ENCODE data around the gene KHDRBS2.

Gene KHDRBS2

DNA sequence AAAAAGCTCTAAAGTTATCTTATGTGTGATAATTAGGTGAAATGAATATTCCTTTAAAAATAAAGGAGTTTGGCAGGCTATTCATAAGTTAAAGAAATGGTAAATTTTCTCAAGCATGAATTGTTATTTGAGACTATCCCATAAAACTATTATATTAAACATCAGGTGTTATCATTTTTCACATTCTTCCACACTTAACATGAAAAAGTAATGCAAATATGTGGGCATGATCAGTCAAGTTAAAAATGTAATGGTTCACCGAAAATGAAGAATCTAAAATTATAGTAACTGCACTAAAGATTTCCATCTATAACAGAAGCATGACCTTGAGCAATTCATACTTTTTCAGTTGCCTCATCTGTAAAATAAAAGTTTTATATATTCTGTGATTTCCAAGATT lies 110.8 kb downstream of the KHDRBS2 start:
- DNase-seq (ENCODE audit: low read depth, low spot score): no peak

- no peak for DNase-seq (ENCODE audit: low read depth, low spot score)
Observed at GRCh38 chr6:62174548-62174947, 111.5 kb downstream of the KHDRBS2 start.

DNA sequence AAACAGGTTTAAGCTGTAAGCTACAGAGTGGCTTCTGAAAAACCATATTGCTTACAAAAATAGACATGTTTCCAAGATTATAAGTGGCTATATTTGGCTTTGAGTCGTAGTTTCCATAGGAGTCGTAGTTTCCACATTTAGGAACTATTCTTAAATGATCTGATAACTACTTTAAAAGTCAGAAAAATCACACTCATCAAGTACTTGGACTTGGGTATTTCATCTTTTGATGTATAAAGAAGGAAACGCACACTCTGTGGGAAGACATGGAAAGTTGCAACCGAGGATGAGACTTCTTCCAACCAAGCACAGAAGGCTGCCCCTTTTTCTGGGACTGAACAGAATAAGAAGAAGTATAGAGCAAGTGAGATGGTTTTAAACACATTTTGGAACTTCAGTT lies 118.3 kb downstream of the KHDRBS2 start:
- DNase-seq (ENCODE audit: low read depth, low spot score): no peak

DNA sequence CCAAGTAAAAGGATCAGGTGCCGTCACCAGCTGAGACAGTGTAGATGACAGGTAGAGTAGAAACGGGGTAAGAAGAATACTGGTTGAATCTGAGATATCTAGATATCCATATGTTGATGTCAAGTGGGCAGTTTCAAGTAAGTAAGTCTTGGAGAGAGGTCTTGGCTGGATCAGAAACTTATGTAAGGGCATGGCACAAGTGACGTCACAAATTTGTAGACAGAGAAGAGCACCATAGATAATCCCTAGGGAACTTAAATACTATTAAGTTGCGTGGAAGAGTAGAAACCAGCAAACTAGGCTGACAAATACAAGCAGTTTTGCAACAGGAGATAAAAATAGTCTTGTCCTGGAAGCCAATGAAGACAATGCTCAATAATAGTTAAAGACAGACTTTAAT lies 123.2 kb downstream of the KHDRBS2 start:
- DNase-seq (ENCODE audit: low read depth, low spot score): no peak

DNA sequence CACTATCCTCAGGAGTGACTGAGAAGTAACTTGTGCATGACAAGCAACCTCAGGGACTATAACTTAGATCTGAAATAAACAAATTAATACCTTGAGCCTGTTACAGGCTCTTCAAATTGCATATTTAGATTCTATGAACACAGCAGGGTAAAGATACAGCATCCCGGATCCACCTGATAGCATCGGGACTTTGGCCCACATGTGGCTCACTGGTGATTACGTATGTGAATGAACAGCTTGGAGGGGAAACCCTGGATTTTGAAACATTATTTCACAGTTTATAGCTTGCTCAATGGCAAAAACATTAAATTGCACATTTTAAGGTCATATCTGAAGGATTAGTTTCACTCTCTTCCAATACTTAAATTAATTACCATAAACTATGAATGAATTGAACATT lies 133.2 kb downstream of the KHDRBS2 start:
- no peak for DNase-seq (ENCODE audit: low read depth, low spot score)

GRCh38 chr6:62150048-62150663 lies 135.9 kb downstream of the KHDRBS2 start:
- no peak for DNase-seq (ENCODE audit: low read depth, low spot score)

DNA sequence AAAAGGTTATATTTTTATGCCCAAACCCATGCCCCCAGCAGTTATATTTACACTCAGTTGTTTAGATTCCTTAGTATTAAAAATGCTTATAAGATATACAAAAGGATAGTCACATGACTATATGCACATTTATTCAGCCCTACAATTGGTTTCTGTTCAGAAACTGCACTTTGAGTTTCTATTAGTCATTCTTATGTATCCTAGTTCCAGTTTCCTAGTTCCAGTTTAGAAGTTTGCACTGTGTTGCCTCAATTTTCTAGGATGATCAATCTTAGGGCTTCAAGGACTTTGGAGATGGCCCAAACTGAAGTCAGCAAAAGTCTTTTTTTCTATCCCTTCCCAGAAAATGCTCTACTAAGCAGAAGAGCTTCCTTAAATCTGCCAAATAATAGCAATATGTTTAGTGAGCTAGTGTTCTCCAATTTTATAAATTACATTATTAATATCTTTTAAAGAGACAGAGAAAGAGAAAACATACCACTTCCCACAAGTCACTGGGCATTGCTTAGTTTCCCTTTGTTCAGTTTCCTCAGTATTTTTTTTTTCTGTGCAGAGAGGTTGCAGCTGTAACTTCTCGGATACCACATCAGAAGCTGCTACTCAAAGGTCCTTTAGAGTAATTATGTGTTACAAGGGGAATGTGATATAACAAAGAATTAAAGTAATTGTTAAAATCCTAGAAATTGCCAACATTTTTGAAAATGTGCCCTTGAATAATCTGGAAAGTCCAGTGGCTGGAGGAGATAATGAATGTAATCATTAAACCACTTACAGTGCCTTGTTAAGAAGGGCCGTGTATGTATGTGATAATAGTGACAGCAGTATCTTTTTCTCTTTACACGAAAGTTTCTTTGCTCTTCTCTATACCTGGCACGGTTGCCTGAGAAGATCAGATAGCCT lies 138.8 kb downstream of the KHDRBS2 start:
- DNase-seq (ENCODE audit: low read depth, low spot score): no peak

DNA sequence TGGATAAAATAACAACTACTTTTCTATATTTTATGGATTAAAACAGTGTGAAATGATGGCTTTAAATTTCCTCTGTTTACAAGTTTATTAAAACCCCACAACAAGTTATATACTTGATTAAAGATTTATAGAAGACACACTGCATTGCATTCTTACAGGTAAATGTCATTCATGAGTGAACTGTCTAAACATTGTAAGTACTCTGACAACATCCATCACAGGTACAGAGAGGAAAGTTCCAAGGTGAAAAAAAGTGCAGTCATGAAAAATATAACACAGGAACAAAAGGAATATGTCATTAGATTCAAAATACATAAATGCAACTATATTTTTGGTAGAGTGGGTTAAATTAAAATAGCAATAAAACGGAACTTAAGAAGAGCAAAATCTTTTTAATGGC lies 156.9 kb downstream of the KHDRBS2 start:
- no peak for DNase-seq (ENCODE audit: low read depth, low spot score)

- DNase-seq (ENCODE audit: low read depth, low spot score): no peak
Observed at GRCh38 chr6:62119401-62119800, 166.6 kb downstream of the KHDRBS2 start.

DNA sequence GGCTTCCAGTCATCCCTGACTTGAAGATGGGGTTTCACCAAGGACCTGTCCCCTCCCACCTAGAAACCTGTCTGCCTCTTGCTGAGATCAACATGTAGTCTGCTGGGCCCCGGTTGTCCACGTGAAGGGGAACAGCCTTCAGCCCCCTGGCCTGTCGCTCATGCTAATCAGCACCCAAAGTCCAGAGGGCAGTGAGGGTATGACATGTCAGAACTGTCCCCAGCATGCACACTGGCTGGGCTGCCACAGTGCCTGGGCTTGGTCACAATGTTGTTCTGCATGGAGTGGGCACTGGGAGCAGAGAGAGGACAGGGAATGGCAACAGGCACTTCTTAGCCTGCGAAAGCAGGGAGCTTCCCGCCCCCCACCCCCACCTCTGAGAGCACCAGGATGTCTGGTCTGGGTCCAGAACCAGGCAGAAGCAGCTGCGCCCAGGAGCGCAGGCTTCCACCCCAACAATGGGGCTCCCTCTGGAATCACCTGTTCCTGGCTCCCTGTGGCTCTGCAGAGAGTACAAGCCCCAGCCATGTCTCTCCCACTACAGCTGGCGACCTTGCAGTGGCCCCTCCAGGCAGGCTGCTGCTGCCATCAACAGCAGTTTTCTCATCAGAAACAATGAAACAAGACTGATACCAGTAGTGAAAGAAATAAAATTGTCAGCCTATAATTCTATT lies 182.7 kb downstream of the KHDRBS2 start:
- no peak for DNase-seq (ENCODE audit: low read depth, low spot score)

- no peak for DNase-seq (ENCODE audit: low read depth, low spot score)
Observed at GRCh38 chr6:62102387-62102786, 183.6 kb downstream of the KHDRBS2 start.

DNA sequence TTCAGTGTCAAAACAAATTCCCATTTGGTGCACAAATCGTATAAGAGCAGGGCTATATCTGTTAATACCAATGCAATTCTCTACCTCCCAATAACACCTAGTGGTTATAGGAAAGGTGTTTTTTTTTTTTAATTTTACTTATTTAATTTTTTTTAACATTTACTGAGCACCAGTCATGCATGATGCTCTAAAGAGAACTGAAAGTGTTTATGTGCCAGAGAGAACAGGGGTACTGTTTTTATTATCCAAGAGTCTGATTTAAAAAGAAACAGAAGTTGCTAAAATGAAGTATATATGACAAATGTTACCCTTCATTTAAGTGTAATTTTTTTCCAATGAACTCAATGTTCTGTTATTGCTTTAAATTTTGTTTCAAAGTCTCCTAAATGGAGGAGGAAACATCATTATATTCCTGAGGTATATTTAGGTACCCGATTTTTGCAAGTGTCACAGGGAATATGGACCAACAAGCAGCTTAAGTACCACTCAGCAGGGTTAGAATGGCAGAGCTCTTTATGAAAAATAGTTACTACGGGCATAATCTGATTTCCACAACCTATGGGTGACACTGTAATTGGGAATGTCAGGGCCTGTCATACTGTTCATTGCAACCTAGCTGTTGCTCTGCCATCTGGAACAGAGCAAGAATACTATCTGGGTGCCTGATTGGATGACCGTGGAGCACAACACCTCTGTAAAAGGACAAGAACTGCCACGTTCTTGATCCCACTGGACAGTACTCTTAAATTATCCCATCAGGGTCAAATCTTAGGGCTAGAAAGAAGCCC lies 195.4 kb downstream of the KHDRBS2 start:
- no peak for DNase-seq (ENCODE audit: low read depth, low spot score)

DNA sequence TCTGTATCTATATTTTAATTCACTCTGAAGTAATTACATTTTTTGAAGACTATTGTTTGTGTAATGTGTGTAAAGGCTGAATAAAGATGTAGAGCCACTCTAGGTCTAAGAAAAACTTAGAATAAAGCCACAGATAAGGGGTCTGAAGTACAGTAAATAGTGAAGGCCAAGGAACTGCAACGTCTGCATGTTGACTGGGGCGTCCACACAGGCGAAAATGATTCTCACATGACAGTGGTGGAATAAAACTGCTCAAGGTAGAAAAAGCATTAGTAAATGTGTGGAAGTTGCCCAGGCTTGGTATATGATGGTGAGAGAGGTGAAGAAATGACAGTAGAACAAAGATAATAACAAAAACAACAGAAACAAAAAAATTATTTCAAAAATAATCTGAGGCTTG lies 196.2 kb downstream of the KHDRBS2 start:
- DNase-seq (ENCODE audit: low read depth, low spot score): no peak

DNA sequence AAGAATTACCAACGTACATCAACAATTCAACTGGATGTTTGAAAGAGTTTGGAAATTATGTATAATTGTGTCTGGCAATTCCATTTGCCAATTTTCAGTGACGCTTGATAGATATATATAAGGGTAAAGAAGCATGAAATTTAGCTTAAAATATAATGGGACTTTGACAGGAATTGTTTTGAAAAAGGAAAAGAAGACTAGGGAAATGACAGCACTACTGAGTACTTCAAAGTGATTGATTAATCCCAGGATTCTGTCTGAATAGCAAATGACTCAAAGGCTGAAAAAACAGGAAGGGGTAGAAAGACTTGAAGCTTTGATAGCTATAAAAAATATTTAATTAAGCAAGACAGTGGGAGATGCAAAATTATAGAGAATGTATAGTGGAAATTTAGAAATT lies 200.0 kb downstream of the KHDRBS2 start:
- DNase-seq (ENCODE audit: low read depth, low spot score): no peak

DNA sequence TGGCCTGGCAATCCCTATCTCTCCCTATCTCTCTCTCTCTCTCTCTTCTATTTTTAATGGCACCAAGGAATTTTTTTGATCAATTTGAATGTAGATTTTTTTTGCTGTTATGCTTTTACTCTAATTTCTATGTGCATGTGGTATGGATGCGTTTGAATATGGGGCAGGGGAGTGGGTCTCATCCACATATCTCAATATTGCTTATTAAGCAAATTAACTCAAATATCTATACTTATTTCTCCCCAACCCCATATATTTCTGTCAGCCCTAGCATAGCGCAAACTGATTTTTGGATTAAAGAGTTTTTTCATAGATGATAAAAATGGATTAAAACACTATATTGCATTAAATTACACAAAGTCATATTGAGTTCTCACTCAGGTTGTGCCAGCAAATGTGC lies 210.2 kb downstream of the KHDRBS2 start:
- DNase-seq (ENCODE audit: low read depth, low spot score): no peak

GRCh38 chr6:62059901-62060300 lies 226.1 kb downstream of the KHDRBS2 start:
- DNase-seq (ENCODE audit: low read depth, low spot score): no peak

DNA sequence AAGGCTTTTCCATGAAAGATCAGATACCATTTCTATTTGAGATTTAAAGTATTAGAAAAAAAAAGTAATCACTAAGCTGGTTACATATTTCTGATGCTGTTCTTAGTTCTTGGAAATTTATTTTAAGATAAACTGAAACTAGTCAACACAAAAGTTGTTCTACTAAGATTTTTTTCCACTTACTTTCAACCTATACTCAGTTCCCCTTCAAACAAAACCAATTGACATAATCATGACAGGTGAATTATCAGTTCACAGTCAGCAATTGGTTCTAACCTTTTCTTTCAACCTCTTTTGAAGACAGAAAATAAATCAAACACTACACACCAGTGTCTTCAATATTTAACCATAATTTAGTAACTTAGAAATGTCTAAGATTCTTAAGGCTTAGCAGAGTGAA lies 228.7 kb downstream of the KHDRBS2 start:
- DNase-seq (ENCODE audit: low read depth, low spot score): no peak

- DNase-seq (ENCODE audit: low read depth, low spot score): no peak
Observed at GRCh38 chr6:62045502-62045901, 240.5 kb downstream of the KHDRBS2 start.

DNA sequence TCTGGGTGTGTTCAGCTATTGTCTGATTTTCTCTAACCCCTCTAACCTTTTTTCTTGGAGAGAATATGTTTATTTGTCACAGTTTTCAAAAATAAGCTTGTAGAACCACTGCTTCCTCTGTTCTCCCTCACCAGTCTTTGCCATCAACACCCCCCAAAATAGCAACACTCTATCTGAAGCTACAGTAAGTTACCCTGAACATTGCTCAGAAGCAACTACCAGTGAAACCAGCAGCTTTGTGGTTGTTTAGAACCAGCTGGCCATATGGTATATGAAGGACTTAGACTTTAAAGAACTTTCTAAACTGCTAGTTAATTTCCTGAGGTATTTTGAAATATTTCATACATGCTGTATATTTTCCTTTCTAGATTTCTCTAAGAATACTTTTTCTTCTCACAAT lies 242.9 kb downstream of the KHDRBS2 start:
- DNase-seq (ENCODE audit: low read depth, low spot score): no peak

DNA sequence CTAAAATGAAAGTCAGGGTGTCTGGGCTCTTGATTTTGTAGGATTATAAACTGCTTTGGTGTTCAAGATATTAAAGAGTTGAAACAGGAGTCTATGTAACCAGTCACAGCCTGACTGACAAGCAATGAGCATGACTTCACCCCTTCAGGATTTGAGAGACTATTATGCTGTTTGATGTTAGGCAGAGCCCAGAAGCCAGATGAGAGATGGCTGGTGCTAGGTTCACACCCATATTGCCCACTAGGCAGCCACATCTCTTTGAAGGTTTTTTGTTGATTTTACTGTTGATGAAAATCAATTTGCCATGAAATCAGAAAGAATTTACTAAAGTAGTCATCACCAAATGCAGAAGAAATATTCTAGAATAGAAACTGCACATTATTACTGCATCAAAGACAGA lies 243.6 kb downstream of the KHDRBS2 start:
- DNase-seq (ENCODE audit: low read depth, low spot score): no peak

GRCh38 chr6:62039605-62040004 lies 246.4 kb downstream of the KHDRBS2 start:
- DNase-seq (ENCODE audit: low read depth, low spot score): no peak

DNA sequence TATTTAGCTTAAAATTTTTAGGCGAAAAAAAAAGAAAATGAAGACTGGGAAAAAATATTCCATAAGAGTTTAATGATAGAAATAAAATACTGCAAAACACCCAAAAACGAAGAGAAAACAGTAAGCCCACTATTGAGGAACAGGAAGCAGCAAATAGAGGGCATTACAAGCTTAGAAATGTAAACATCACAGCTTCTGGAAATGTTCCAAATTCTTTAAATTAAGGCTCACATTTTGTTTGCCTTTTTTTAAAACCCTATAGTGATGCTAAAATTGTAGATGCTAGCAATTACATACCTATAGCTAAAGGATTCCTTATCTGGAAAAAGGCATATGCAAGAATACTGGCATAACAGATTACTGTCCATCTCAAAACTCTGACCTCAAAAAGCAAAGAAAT lies 248.6 kb downstream of the KHDRBS2 start:
- no peak for DNase-seq (ENCODE audit: low read depth, low spot score)
